H1 (cell line): ENCODE data around the gene SLC2A1. TPM values are rescaled to one million over a fixed set of nuclear protein-coding genes. Genes with fewer than 3 reads are reported as not detected.

Experiments used
- ASH2L ChIP-seq: fragments of 200-600, 300-600 bp; sonication (generic); IDR thresholded peaks from one replicate; pipeline ENCODE4 v1.7.1; 2017; ENCODE audit warnings: low read length
- GABPA ChIP-seq: IDR thresholded peaks from 2 replicates; pipeline ENCODE4 v1.6.1; 2011; ENCODE audit warnings: mild to moderate bottlenecking, low read length, moderate library complexity, borderline replicate concordance; ENCODE audit not compliant: insufficient read depth
- SIX5 ChIP-seq: IDR thresholded peaks from 2 replicates; pipeline ENCODE4 v1.6.1; 2011; ENCODE audit warnings: mild to moderate bottlenecking, low read depth, low read length
- SUZ12 ChIP-seq: fragments of 200-600 bp; sonication (generic); IDR thresholded peaks from 2 replicates; pipeline ENCODE4 v1.6.1; 2012; ENCODE audit warnings: mild to moderate bottlenecking, inconsistent platforms, low read length, moderate library complexity, mixed read lengths
- polyA plus RNA-seq, 7 experiments: library from polyadenylated mRNA; depleted of rRNA in 3 of 7; stranded (reverse) in 5 of 7; unstranded in 2 of 7; fragments of >200 nt in 5 of 7; fragments of 200-250 nt in 2 of 7; gene quantifications; 1 replicate in 5 of 7; 2 replicates in 1 of 7; 4 replicates in 1 of 7; pipeline versions ENCODE4 v1.2.1 to v1.2.3, GENCODE V29; 2011 to 2013; ENCODE audit warnings: missing spikeins in 2 of 7, mixed read lengths in 2 of 7
- total RNA-seq: library from RNA; stranded (reverse); fragmentation: NEBNext Ultra II Directional; extraction: Animal tissue kit (Norgen Biotek cat#: 25700); gene quantifications from 2 replicates; pipeline ENCODE4 v1.2.1, GENCODE V29; 2021

The SLC2A1 gene
- total and polyA plus RNA-seq, 2 of the 8 experiments (the other 6 are each of a cell fraction or from before 2014, with no cell fraction given) = 230 to 308 TPM

DNA sequence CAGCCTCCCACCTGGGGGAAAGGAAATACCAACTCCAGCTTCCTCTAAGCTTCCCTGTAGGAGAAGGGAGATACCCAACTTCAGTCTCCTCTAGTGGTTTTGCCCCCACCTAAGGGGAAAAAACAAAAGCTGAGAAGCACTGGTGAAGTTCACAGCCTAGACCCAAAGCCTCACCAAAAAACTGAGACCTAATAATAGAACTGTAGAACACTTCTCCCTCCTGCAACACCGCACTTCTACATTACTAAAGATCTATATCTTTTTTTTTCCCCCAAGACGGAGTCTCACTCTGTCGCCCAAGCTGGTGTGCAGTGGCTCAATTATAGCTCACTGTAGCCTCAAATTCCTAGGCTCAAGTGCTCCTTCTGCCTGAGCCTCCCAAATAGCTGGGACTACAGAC lies 43.2 kb downstream of the SLC2A1 start (continued):
- no peak for TF ChIP-seq GABPA
- TF ChIP-seq SUZ12 = no peak
- no peak for TF ChIP-seq SIX5
- TF ChIP-seq ASH2L = no peak
